RPMI7951 (cell line): ENCODE results near the gene ADGRA1. TPM values are rescaled to one million over a fixed set of nuclear protein-coding genes. Genes with fewer than 3 reads are reported as not detected.
"Not testable (repeated sequence)": the region's sequence is repeated elsewhere in the genome, so short reads cannot be mapped to it uniquely, and the experiment has no call there.

Source experiments
- DNase-seq: peaks from one replicate; pipeline ENCODE4 v3.0.0-alpha.2; 2012; ENCODE audit warnings: low read depth
- total RNA-seq: library from RNA; depleted of rRNA; stranded (reverse); fragments of >200 nt; shearing (Covaris generic); gene quantifications from 2 replicates; pipeline ENCODE4 v1.2.3, GENCODE V29; 2014; rRNA removed

Gene ADGRA1
- not detected in 2 replicates for total RNA-seq

DNA sequence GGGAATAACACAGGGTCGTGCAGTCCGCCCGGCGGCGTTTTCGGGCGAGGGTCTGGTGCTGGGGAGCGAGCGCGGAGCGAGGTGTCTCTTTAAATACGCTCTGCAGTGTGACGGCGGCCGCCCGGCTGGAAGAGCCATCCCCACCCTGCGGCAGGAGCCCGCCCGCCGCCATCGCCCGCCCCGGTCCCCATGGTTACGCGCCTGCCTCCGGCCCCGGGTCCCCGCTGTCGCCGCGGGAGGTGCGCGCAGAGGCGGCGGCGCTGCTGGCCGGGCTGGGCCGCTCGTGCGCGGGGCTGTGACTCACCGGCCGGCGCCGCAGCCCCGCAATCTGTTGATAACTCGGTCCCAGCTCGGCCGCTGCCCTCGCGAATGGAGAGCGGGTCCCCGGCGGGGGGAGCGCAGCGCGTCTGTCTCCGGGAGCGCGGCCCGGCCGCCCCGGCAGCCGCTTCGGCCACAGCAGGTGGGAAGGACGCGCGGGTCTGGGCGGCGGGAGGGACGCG lies at the start of gene ADGRA1:
ADGRA1 (plus strand) TSS at position 246 of the 500 bp plus-strand sequence. CDS start 986 bp downstream, outside the sequence.
- no peak for DNase-seq

DNA sequence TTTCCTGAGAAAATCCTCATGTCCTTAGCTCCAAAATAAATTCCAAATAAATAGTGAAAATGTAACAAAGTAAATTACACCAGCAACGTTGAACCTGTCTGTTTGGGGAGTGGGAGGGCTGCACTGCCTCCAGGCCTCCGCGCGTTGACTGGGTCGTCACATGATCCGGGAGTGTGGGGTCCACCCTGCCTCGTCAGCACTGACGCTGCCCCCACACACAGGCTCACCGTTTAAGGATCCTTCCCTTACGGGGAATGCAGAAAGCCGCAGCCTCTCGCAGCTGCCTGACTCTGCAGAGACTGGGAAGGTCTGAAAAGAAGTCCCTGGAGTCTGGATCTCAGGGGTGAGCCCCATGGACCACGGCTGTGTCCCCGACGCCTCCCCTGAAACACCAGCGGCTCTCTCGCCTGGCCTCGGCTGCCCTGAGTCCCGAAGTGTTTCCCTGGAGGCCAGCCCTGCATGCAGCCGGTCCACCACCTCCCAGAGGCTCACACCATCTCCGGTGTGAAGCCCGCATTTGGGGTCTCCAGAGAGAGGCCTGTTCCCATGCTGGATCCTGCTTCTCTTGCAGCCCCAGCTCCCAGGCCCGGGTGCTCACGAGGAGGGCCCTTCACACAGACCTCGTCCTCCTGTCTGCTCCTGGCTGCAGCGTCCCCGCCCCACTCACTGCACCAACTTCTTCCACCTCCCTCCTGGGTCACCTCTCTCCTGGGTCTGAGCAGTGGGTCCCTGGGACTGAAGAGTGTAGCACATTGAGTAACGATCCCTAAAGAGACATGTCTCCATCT lies 49.5 kb upstream of the ADGRA1 start:
- no peak for DNase-seq

DNA sequence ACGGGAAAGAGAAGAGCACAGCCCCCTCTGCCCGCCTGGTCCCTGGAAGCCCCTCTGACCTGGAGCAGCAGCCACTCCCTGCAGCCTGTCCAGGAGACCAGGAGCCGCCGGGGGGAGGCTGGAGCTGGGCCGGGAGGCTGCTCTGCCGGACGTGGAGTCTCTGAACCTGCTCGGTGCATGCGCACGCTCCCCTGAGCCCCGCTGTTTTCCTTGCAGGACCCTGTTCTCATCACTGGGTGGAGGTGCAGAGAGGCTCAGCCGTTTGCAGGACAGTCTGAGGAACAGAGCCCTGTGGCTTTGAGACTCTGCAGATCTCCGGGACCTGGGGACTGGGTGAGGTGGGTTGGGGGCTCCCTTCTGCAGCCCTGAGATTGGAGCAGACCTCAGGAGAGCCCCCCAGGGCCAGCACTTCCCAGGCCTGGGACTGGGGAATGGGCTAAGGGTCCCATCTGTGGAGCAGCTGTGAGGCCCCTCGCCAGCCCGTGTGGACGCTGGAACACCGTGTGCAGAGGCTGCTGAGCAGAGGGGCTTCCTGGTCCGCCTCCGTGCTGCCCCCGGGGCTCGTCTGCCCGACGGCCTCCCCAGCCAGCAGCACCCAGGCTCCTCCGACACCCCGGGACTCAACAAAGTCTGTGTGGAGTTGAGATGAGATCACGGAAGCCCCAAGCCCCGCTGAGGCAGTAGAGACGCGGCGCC lies 48.5 kb upstream of the ADGRA1 start:
- no peak for DNase-seq

- no peak for DNase-seq
Observed at GRCh38 chr10:133039803-133040165, 47.9 kb upstream of the ADGRA1 start.

DNA sequence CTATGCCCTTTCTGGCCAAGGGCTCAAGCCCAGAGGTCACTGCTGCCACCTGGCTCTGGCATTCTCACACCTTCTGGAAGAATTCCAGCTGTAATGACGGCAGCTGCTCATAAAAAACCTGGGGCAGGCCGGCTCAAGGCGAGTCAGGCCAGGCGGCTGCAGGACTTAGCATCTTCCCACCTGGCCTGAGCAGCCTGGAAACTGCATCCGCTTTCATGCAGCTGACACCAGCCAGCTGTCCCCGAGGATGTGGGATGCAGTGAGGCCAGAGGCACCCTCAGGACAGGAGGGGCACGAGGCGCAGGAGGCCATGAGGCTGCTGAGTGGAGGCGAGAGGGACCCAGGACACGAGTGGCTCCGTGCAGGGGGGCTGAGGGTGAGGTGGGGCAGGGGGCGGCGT lies 47.5 kb upstream of the ADGRA1 start:
- no peak for DNase-seq

DNA sequence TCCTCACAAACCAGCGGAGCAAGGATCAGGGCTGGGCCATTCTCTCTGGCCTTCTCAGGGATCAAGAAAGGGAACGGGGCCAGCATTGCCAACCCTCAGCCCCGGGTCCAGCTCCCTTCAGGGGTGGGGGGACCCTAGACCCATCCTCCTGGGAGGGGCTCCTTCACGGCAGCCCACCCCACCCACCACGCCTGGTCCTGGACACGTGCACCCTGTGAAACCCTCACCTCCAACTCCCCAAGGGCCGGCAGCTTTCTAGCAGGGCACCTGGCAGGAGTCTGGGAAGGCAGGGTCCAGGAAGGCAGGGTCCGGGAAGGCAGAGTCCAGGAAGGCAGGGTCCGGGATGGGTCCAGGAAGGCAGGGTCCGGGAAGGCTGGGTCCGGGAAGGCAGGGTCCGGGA lies 46.6 kb upstream of the ADGRA1 start:
- no peak for DNase-seq

- no peak for DNase-seq
Observed at GRCh38 chr10:133042061-133042460, 45.7 kb upstream of the ADGRA1 start.

- no peak for DNase-seq
Observed at GRCh38 chr10:133042816-133043215, 44.9 kb upstream of the ADGRA1 start.

GRCh38 chr10:133043541-133044225 lies 44.0 kb upstream of the ADGRA1 start:
- no peak for DNase-seq

GRCh38 chr10:133044401-133044811 lies 43.3 kb upstream of the ADGRA1 start:
- DNase-seq, result no peak

DNA sequence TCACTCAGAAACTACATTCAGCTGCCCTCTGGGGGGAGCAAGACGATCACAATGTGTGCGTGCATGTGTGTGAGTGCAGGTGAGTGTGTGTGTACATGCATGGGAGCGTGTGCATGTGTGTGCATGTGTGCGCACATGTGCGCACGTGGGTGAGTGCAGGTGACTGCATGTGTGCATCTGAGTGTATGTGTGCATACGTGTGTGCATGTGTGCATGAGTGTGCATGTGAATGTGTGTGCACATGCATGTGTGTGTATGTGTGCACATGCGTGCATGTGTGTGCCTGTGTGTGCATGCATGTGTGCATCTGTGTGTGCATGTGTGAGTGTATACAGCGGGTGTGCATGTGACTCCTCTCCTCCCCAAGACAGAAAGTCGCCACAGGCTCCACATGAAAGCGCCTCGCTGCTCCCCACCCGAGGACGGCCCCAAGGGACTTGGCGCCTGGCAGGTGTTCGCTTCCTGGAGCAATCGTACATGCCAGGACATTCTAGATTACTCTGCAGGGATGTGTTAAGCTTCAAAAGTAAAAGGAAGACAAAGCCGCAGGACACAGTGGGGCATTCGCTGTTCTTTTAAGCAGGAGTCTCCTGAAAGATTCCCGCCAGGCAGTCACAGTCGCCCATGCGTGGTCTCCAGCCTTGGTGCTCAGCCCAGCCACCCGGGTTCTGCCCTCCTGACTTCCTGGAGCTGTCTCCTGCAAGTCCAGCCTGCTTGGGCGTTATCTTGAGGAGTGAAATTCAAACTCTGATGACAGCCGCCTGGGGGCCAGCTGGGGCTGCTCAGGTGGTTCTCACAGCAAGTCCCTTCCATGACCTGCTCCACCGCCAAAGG lies 42.0 kb upstream of the ADGRA1 start:
- DNase-seq, result no peak

DNA sequence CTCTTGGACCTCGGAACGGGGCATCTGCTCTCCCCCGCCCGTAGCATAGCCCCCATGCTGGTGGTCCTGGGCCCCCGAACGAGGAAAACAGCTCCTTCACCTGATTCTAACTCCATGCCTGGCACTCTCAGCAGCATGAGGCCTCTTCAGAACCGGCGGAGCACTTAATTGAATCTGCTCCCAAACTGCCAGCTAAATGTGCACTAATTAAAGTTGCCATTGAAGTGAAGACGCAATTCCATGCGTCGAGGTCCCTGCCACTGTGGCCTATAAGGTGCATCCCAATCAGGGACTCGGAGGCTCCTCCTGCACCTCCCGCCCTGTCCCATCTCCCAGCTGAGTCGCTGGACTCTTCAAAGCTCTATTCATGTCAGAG lies 41.3 kb upstream of the ADGRA1 start:
- no peak for DNase-seq

DNA sequence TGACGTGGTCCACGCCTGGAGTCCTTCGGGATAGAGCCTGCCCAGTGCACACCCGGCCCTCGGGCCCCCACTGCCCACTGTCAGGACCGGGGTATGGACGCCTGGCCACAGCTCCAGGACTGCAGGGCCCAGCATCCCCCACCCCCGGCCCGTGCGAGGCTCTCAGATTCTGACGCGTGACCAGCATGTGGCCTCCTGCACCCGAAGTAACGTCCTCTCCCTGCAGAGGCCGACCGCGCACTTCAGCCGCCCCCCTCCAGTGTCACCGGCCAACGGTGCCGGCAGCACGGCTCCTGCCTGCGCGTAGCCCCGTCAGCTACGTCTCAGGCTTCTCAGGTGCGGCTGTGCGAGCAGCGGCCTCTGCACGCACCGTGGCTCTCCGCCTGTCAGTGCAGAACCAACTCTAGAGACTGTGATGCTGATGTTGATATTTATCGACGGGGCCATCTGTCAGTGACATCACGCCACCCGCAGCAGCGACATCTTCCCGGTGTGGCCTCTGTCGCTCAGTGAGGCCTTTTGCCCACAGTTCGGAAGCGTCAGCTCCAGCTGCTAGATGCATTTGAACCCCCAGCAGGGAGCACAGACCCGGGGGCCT lies 40.1 kb upstream of the ADGRA1 start:
- DNase-seq, result no peak

GRCh38 chr10:133048266-133048665 lies 39.5 kb upstream of the ADGRA1 start:
- DNase-seq, result no peak

GRCh38 chr10:133048926-133049325 lies 38.8 kb upstream of the ADGRA1 start:
- no peak for DNase-seq

- DNase-seq, result no peak
Observed at GRCh38 chr10:133049639-133050038, 38.1 kb upstream of the ADGRA1 start.

- no peak for DNase-seq
Observed at GRCh38 chr10:133050371-133050770, 37.4 kb upstream of the ADGRA1 start.

- DNase-seq, result no peak
Observed at GRCh38 chr10:133052076-133052475, 35.6 kb upstream of the ADGRA1 start.

DNA sequence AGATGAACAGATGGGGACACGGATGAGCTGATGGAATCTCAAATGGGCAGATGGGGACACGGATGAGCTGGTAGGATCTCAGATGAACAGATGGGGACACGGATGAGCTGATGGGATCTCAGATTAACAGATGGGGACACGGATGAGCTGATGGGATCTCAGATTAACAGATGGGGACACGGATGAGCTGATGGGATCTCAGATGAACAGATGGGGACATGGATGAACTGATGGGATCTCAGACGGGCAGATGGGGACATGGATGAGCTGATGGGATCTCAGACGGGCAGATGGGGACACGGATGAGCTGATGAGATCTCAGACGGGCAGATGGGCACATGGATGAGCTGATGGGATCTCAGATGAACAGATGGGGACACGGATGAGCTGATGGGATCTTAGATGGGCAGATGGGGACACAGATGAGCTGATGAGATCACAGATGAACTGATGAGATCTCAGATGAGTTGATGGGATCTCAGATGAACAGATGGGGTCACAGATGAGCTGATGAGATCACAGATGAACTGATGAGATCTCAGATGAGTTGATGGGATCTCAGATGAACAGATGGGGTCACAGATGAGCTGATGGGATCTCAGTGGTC lies 34.1 kb upstream of the ADGRA1 start:
- DNase-seq, result not testable (repeated sequence)

DNA sequence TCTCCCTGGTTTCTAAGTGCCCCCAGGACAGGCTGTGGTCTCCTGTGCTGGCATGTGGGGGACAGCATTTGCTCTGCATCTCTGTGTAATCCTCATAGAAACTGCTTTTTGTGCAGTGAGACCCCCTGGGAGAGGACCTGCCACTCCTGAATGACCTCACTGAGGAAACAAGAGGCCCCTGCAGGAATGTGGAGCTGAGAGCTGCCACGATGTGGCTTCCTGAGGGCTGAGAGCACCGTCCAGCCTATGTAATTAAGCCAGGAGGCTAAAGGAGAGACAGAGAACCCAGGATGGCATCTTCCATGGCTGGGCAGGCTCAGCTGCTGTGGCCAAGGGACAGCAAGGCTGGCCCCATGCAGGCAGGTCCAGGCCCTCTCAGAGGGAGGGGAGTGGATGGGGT lies 32.3 kb upstream of the ADGRA1 start:
- no peak for DNase-seq

DNA sequence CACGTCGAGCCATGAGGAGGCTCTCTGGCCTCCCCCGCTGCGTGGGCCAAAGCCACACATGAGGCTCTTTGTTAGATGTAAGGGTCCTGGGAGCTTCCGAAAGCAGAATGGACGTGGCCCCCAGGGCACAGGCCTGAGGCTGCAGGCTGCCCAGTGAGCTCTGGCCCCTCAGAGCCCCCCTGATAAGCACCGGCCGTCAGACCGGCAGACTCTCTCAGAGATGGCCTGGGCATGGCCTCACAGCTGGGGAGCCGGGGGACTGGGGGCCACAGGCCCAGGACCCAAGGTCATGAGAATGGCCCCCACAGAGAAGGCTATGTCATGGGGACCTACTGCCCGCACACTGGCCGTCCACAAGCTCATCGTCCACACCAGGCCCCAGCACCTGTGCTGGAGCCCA lies 31.7 kb upstream of the ADGRA1 start:
- DNase-seq, result no peak
